Head of caudate nucleus (tissue), 42 donors: ENCODE measurements around the gene KRT32.
"Not testable (repeated sequence)": the region's sequence is repeated elsewhere in the genome, so short reads cannot be mapped to it uniquely, and the experiment has no call there.

ENCODE experiments used
- DNase-seq, 42 donors: peaks; one replicate each; pipeline versions ENCODE4 v3.0.0 to v3.0.0-alpha.2; 2020 to 2021; ENCODE audit warnings: mixed read lengths in 7 of 42
- intact Hi-C: fragments of 100-400 bp; cut with DNase I; formaldehyde crosslinking; loops from one replicate; pipeline ENCODE4 v1.15.0; 2022

KRT32 gene

GRCh38 chr17:41442739-41443138 lies 24.4 kb downstream of the KRT32 start:
- intact Hi-C loops, result no loop called here
- DNase-seq, result no peak

DNA sequence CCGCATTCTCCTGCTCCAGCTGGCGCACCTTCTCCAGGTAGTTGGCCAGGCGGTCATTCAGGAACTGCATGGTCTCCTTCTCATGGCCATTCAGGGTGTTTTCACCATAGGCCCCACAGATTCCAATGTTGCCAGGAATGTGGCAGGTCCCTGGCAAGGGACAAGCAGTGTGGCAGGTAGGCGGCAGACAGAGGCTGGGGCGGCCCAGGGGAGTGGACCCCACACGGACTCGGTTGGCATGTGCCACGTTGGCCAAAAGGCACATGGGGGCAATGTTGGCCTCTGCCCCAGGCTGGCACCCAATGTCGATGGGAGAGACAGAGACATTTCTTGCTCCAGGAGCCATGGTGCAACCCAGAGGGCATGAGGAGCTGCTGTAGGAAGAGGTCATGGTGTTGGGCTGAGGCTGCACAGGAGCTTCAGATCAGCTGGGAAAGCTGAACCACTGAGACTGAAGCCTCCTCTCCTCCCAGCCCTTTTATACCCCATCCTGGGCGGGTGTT lies 26.6 kb downstream of the KRT32 start, which contains the start of gene KRT38:
Gene KRT38 (minus strand): TSS at position 453 of the 503 bp plus-strand sequence. CDS start 62 bp downstream, at position 391.
- DNase-seq, result no peak
- intact Hi-C loops, result no loop called here

DNA sequence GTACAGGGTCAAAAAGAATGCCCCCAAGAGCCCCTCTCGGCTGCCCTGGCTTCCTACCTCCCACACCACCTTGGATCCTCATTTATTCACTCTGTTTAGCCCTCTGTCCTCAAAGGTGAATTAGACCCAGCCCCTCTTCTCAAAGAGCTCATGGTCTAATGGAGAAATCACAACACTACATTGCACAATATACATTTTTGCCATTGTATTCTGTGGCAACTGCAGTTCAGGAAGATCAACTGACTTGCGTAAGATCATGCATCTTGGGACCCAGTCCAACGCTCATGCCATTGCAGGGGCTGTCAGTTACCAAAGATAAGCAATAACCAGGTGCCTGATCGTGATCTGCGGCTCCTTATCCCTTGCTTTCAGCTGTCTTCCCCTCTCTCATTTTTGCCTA lies 27.8 kb downstream of the KRT32 start:
- intact Hi-C loops, result no loop called here
- DNase-seq, result no peak

DNA sequence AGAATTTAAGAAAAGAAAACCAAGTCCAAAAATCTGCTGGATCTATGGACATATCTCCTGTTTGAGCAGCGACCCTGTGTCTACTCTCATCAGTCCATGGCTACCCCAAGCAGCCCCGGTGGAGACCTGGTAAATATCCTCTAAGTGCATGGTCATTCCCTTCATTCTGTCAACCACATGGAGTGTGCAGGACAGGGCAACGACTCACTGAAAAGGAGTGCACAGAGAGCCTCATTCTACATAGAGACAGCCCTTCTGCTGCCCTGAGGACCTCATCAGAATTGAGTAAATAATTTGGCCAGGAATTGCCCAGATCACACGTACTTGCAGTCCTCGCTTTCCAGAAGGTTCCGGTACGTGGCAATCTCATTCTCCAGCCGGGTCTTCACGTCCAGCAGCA lies 29.4 kb downstream of the KRT32 start:
- intact Hi-C loops, result no loop called here
- DNase-seq, result no peak

DNA sequence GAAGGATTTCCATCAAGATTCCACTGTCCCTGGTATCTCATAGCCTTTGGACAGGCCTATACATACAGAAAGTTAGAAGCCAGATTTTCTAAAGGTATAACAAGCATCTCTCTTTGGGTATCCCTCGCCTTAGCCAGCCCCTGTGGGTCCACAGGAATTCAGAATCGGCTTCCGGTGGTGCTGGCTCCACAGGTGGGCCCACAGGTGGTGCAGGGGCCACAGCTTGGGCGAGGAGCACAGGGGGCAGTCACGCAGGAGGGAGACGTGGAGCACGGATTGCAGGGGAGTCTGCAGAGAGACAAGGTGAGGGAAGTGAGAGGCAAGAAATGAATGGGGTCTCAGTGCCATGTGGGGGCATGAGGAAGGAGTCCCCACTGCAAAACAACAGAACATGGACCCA lies 29.9 kb downstream of the KRT32 start:
- intact Hi-C loops, result no loop called here
- no peak for DNase-seq

- intact Hi-C loops, result no loop called here
- DNase-seq, result no peak
Measured at GRCh38 chr17:41434415-41434814, 32.8 kb downstream of the KRT32 start.

GRCh38 chr17:41434005-41434404 lies 33.2 kb downstream of the KRT32 start:
- DNase-seq, result no peak
- intact Hi-C loops, result no loop called here

- no peak for DNase-seq
- intact Hi-C loops, result no loop called here
Measured at GRCh38 chr17:41433586-41433985, 33.6 kb downstream of the KRT32 start.

GRCh38 chr17:41430376-41430775 lies 36.8 kb downstream of the KRT32 start:
- intact Hi-C loops, DNase-seq: not testable (repeated sequence)

GRCh38 chr17:41429667-41430066 lies 37.5 kb downstream of the KRT32 start:
- DNase-seq, result no peak
- intact Hi-C loops, result no loop called here

DNA sequence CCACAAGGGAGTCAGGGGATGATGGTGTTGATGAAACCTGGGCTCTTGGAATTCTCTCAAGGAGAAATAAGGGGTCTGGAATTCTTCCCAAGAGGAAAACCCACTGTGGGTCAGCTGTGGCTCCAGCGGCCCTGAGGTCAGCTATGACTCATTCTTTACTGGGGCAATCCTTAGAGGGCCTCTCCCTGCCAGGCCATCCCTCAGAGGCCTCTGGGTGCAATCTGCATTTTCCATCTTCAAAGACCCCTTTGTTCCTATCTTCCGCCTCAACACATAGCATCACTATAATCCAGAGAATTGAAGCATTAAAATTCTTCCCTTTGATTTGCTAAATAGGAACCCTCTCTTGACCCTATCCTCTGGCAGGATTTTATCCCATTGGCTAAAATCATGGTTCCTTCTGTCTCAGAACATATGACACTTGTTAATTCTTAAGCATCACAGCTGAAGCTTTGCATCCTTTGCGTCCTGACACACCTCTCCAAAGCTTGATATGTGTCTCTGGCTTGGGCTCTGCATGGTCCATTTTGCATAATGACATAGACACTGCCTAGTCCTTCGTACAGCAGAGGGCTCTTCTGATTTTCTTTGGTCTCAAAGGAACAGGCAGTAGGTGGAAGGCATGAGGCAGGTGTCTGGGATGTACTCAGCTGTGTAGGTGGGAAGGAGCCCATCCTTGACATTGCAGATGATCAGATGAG lies 38.4 kb downstream of the KRT32 start:
- DNase-seq, result no peak
- intact Hi-C loops, result no loop called here

DNA sequence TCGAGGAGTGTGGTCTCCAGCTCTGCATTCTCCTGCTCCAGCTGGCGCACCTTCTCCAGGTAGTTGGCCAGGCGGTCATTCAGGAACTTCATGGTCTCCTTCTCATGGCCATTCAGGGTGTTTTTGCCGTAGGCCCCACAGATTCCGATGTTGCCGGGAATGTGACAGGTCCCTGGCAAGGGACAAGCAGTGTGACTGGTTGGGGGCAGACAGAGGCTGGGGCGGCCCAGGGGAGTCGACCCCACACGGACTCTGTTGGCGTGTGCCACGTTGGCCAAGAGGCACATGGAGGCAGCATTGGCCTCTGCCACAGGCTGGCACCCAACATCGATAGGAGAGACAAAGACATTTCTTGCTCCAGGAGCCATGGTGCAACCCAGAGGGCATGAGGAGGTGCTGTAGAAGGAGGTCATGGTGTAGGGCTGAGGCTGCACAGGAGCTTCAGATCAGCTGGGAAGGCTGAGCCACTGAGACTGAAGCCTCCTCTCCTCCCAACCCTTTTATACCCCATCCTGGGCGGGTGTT lies 43.0 kb downstream of the KRT32 start, which contains the start of gene KRT37:
Gene KRT37 (minus strand): TSS at position 475 of the 525 bp plus-strand sequence. CDS start 62 bp downstream, at position 413.
- intact Hi-C loops, result no loop called here
- DNase-seq, result no peak

- DNase-seq, intact Hi-C loops: not testable (repeated sequence)
Measured at GRCh38 chr17:41422586-41422985, 44.6 kb downstream of the KRT32 start.

DNA sequence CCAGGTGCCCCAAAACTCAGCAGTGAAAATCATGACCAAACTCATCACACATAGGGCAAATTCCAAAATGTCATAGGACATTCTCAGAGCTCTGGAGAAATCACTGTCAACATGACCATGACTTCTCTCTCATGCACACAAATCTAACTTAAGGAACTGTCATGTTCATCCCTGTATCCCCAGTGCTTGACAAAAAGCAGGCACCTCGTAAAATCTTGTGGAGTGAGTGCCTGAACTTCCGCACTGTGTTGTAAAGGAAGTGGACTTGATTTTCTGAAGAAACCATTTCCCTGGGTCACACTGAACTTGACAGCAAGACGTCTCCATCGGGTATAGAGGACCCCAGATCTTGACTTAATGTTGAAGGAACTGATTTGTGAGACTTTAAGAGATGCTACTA lies 45.6 kb downstream of the KRT32 start:
- intact Hi-C loops, result no loop called here
- no peak for DNase-seq

DNA sequence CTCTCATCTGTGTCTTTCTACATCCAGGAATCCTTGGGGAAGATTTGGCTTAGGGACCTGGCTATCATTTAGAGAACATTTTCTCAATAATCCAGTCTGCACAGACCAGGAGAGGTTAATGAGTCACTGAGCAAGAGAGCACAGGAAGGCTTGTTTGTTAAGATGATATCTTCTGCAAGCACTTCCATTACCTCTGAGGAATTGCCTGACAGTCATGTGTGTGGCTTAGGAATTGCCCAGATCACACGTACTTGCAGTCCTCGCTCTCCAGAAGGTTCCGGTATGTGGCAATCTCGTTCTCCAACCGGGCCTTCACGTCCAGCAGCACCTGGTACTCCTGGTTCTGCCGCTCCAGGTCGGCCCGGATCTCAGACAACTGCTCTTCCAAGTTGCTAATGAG lies 46.1 kb downstream of the KRT32 start:
- intact Hi-C loops, result no loop called here
- DNase-seq, result no peak

GRCh38 chr17:41420134-41420533 lies 47.1 kb downstream of the KRT32 start:
- intact Hi-C loops, result no loop called here
- no peak for DNase-seq

GRCh38 chr17:41419716-41420115 lies 47.5 kb downstream of the KRT32 start:
- intact Hi-C loops, result no loop called here
- DNase-seq, result no peak

DNA sequence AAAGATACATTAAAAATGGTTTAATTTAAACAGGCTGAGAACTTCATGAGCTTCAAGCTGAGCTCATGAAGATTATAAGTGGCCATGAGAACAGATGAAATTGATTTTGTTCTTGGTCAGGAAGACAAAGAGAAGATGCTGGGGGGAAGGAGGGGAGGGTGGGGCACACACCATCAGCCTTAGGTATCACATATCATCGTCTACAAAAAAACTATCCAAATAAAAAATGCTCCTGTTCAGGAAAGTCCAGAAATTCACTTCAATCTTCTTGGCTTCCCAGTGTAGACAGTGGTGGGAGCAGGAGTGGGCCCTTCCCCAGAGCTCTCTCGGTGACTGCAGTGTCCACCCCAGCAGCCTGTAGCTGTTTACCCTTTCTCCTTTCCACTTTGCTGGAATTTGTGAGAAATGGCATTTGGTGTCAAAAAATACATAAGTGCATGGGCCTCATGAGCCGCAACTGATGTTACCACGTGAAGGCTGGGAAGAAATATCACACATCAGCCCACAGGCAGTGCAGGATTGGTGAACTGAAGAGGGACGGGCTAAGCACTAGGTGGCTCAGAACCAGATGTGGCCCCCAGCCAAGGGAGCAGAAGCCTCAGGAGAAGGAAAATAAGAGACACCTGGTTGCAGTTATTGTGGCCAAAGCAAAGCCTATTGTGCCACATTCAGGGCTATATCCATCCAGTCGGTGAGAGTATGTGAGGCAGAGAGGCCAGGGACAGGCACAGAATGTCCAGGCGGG lies 48.9 kb downstream of the KRT32 start:
- DNase-seq, result no peak
- intact Hi-C loops, result no loop called here

DNA sequence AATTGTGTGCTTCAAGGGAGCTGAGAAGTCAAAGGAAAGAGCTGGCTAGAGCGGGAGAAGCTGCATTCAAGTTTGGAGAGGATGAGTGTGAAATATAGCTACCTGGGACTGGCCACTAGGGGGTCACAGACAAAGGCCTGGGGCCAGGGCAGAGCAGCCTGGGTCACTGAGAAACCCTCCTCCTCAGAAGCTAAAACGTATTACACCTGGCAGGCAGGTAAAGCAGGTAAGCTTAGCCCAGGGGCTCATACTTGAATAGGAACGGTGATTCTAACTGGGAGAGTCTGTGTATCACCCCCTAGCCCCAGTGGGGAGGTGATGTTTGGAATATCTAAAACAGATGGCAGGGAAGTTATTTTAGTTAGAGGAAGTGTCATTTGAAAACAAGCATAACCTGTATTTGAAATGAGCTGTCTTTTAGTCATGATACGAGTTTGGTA lies 49.6 kb downstream of the KRT32 start:
- intact Hi-C loops, result no loop called here

GRCh38 chr17:41417127-41417526 lies 50.1 kb downstream of the KRT32 start:
- intact Hi-C loops, result no loop called here

More for the DNA sequence above, 49.6 kb downstream of the KRT32 start:
- DNase-seq, result no peak

More at GRCh38 chr17:41417127-41417526, 50.1 kb downstream of the KRT32 start:
- no peak for DNase-seq
